Posterior cingulate gyrus (tissue), 11 donors: ENCODE results near the gene CTNNA3.

ENCODE experiments used
- DNase-seq, 10 donors: peaks; one replicate each; pipeline versions ENCODE4 v3.0.0 to v3.0.0-alpha.2; 2020 to 2021; ENCODE audit warnings: mixed read lengths in 3 of 10
- intact Hi-C: fragments of 100-400 bp; cut with DNase I; formaldehyde crosslinking; loops from one replicate; pipeline ENCODE4 v1.15.1; 2023

CTNNA3 gene

DNA sequence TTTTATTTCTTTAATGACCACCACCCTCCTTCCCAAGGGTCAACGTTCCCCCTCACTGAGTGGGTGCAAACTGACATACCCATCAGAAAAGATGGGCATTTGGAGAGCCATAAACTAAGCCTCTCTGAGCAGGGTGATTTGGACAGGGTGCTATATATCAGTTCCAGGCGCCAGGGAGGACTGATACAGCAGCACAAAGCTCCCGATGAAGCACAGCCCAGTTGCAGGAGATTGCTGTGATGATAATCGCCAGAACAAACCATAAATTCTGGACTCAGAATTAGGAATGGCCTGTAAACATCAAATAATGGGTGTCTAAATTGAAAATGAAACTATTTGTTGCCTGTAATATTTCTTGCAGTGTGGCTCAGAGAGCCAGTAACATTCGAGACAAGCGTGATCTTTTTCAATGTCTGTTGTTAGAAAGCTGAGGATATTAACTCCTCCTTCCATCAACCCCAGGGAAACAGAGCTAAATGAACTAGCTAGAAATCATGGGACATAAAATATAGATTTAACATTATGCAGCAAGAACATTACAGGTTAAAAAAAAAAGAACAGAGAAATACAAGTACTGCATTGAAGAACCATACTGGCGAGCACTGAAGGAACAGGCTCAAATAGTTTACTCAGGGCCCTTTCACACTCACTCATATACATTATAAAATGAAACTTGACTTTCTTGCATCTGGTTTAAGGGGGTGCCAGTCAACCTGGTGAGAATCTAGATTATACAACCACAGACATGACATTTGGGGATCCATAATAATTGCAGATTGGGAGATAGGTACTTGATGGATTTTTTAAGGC is 907.6 kb downstream of the CTNNA3 start:
- DNase-seq = no peak
- intact Hi-C loops = no loop called here

GRCh38 chr10:66786709-66787108 is 909.3 kb downstream of the CTNNA3 start:
- intact Hi-C loops = no loop called here
- DNase-seq = no peak

- intact Hi-C loops = no loop called here
- DNase-seq = no peak
These were observed 911.2 kb downstream of the CTNNA3 start for GRCh38 chr10:66784770-66785169.

DNA sequence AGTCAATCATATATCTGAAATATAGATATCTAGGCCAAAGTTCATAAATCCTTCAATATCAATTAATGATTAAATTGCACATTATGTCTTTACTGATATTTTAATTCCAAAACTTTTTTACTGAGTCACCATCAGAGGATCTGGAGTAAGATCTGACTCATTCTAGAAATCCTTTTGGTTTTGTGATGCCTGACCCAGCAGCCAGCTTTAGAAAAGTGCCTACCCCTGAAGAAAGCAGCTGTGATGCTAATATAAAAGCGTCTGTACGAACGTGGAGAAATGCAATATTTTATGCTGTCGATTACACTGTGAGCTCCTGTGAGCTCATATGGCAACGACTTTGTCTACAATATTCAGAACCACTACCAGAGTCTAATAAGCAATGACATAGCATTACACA is 912.7 kb downstream of the CTNNA3 start:
- intact Hi-C loops = no loop called here
- no peak for DNase-seq

DNA sequence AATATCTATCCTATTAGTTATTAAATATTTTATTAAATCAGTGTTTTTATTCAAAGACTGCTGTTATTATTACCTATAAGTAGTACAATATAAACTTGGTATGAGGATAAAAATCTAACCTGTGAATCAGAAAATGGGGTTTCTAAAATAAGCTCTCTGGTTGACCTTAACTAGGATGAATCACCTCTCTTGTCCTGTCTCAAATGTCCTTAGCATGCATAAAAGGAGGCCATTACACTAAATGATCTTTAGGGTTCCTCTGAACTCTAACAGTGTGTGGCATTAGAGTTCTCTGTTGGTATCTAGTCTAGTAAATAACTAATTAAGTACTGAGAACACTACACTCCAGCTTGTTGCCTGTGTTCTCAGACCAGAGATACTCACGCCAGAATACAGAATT is 913.2 kb downstream of the CTNNA3 start:
- intact Hi-C loops = no loop called here

GRCh38 chr10:66782144-66782543 is 913.9 kb downstream of the CTNNA3 start:
- DNase-seq = no peak
- intact Hi-C loops = no loop called here

More for the DNA sequence above, 913.2 kb downstream of the CTNNA3 start:
- no peak for DNase-seq

GRCh38 chr10:66780796-66781195 is 915.2 kb downstream of the CTNNA3 start:
- no peak for DNase-seq
- intact Hi-C loops = no loop called here

- intact Hi-C loops = no loop called here
- no peak for DNase-seq
These were observed 917.6 kb downstream of the CTNNA3 start for GRCh38 chr10:66778351-66778750.

- DNase-seq = no peak
- intact Hi-C loops = no loop called here
These were observed 918.3 kb downstream of the CTNNA3 start for GRCh38 chr10:66777665-66778064.

DNA sequence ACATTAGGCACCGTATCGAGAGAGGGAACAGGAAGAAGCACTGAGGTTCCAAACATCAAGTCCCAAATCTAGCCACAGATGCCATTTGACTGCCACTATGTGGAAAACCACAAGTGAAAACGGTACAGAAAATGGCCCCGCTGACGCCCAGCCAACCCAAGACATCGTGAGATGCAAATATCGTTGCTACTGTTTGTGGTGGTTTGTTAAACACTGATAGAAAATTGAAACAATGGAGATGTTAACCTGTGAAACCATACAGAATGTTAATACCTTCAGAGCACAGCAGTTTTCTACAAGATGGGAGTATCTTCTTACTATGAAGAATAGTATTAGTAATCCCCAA is 922.5 kb downstream of the CTNNA3 start:
- DNase-seq = no peak
- intact Hi-C loops = no loop called here

DNA sequence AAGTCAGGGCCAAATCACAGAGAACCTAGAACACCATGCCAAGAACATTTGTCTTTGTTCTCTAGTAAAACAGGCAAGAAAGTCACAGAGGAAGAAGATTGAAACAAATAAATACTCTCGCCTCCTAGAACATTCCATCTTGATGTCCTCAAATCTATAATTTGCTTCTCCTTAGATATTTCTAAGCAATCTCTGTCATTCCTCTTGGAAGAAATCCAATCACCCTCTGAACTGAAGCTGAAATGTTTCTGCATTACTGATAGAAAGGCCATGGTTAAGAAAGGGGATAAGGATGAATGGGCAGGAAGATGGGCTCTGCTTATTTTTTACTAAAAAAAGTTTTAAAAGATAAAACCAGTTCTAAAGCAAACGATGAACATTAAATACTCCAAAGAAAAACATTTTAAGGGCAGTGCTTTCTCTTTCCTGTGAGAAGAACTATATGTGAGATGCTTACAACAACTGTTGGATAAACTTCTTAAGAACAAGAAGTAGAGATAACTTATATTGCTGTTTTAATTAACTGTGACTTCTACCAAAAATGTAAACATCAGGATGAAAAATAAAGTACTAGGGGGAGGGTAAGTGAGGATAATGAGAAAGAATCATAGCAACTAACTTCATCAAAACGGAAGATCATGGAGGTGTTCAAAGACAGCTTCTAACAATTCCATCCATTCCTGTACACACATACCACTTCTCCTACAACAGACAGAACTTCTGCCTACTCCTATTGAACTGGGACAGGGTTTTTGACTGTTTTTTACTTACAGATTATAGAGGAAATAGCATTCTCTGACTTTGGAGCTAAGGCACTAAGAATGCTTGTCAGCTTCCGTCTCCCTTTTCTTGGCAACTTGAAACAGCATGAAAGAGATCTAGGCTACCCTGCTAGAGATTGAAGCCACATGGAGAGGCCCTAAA is 923.2 kb downstream of the CTNNA3 start:
- intact Hi-C loops = no loop called here
- no peak for DNase-seq

DNA sequence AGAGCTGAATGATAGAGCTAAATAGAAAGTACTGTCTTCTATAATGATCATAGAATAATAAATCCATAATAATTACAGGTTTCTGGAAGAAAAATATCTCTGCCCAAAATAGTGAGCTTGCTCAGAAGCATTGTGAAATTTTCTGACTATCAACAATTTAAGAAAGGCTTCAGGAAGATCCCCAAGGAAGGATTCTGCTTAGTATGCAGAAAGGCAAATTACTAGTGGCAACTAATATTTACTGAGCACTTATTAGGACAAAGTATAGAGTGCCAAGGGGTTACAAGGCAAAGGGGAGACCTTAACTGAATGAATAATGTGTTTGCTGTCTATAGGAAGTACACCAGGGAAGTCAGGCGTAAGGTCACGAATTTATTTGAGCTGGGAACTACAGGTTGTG is 928.3 kb downstream of the CTNNA3 start:
- no peak for DNase-seq
- intact Hi-C loops = no loop called here

GRCh38 chr10:66762218-66762729 is 933.7 kb downstream of the CTNNA3 start:
- intact Hi-C loops = no loop called here
- DNase-seq = no peak

GRCh38 chr10:66760941-66761340 is 935.1 kb downstream of the CTNNA3 start:
- DNase-seq = no peak
- intact Hi-C loops = no loop called here

DNA sequence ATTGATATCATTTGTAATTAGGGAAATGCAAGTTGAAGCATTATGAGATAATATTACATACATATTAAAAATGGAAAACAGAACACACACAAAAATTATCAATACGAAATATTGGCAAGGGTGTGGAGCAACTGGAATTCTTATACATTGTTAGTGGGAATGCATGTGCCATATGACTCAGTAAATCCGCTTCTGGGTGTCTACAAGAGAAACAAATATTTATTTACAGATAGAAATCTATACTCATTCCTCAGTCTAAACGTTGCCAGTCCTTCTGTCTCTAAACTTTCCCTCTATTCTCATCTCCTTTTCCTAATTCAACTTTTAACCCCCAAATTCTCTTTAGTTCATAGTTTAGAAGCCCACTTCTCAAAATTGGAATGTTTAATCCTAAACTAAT is 940.5 kb downstream of the CTNNA3 start:
- intact Hi-C loops = no loop called here
- DNase-seq = no peak

- DNase-seq = no peak
- intact Hi-C loops = no loop called here
These were observed 943.3 kb downstream of the CTNNA3 start for GRCh38 chr10:66752714-66753113.

DNA sequence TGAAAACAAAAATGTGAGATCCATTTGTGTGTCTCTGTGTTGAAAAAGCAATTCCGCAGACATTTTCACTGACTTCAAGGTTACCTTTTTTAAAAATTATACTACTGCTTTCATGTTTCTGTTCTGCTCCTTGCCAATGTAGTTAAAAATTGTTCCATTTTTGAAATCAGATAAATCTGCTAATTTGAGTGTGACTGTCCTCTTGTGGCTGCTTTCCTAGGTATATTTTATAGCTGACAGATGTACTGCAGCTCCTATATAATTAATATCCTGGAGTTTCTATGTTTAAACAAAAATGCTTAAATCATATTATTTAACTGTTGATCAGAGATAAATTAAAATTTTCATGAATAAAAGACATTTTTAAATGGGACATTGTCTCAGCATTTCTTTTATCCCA is 947.8 kb downstream of the CTNNA3 start:
- DNase-seq = no peak
- intact Hi-C loops = no loop called here

DNA sequence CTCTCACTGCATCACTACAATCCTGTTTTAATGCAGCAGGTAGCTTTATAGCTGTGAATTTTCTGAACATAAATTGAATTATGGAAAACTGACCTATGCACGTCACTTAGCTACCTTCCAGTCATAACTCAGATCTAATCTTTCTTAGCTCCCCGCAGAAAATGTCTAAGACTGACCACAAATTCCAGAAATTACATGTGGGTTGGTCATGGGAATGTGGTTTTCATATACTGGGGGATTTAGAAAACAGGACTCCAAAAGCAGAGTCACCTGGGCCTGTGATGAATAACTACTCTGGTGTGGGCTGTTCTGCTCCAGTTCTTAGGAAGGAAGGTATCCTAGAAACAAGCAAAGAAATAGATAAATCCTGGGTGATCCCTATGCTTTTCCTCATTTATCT is 948.5 kb downstream of the CTNNA3 start:
- intact Hi-C loops = no loop called here
- DNase-seq = no peak

GRCh38 chr10:66746711-66747110 is 949.3 kb downstream of the CTNNA3 start:
- intact Hi-C loops = no loop called here
- no peak for DNase-seq

- intact Hi-C loops = no loop called here
- DNase-seq = no peak
These were observed 949.7 kb downstream of the CTNNA3 start for GRCh38 chr10:66746246-66746645.

DNA sequence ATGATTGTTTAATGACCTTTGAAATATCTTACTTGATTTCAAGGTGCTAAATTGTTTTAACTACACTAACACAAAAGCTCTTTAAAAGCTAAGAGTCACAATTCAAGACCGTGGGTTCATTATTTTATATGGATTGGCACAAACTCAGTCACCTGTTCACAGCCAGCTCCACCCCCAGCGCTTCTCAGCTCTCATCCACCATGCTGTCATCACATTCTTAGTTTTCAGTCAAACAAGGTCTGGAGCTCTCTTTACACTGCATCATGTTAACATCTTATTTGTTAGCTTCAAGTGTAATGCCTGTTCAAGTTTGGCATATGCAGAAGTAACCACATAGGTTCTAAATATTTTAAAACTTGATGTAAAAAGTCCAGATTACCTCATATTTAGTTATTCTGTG is 951.1 kb downstream of the CTNNA3 start:
- intact Hi-C loops = no loop called here
- no peak for DNase-seq

GRCh38 chr10:66737241-66737640 is 958.8 kb downstream of the CTNNA3 start:
- no peak for DNase-seq
- intact Hi-C loops = no loop called here
